ENCODE data around the gene WWTR1.

DNA sequence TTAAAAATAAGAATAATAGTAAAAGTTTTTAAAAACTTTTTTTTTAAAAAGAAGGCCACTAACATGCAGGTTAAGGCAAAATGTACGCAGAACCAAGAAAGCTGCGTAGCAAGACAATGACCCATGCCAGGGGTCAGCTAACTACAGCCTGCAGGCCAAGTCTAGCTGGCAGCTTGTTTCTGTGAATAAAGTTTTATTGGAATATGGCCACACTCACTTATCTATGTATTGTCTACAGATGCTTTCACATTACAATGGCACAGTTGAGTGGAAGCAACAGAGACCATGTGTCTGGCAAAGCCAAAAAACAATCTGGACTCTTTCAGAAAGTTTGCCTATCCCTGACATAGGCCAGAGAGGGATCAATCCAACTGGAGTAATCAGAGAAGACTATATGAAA is 46.7 kb downstream of the WWTR1 start:
- TF ChIP-seq POLR2A (IDR thresholded peaks at IDR 0.05) = no peak
- TF ChIP-seq, protein P1, sequence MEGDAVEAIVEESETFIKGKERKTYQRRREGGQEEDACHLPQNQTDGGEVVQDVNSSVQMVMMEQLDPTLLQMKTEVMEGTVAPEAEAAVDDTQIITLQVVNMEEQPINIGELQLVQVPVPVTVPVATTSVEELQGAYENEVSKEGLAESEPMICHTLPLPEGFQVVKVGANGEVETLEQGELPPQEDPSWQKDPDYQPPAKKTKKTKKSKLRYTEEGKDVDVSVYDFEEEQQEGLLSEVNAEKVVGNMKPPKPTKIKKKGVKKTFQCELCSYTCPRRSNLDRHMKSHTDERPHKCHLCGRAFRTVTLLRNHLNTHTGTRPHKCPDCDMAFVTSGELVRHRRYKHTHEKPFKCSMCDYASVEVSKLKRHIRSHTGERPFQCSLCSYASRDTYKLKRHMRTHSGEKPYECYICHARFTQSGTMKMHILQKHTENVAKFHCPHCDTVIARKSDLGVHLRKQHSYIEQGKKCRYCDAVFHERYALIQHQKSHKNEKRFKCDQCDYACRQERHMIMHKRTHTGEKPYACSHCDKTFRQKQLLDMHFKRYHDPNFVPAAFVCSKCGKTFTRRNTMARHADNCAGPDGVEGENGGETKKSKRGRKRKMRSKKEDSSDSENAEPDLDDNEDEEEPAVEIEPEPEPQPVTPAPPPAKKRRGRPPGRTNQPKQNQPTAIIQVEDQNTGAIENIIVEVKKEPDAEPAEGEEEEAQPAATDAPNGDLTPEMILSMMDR (IDR thresholded peaks at IDR 0.05) = no peak

All from testis (tissue), 2 donors.